ENCODE results near the gene DEF6. TPM values are rescaled to one million over a fixed set of nuclear protein-coding genes. Genes with fewer than 3 reads are reported as not detected.

The DEF6 gene
- total RNA-seq, 2 donors from 2014 or later, result 6.3 to 6.8 TPM

DNA sequence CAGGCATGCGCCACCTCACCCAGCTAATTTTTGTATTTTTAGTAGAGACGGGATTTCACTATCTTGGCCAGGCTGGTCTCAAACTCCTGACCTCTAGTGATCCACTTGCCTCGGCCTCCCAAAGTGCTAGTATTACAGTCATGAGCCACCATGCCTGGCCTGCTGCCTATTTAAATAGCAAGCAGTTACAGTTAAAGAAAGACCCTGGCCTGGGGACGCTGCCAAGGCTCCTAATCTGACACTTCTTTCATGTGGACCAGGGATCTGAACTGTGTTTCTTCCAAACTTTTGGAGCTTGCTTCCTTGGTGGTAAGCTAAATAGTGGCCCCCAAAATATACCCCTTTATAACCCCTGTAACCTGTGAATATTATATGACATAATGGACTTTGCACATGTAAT, 60.1 kb downstream of the DEF6 start:
- no peak overlapping the region for H3K27ac Mint-ChIP-seq

GRCh38 chr6:35358086-35358485, 60.5 kb downstream of the DEF6 start:
- Mint-ChIP-seq H3K4me3 (no peak overlapping the region), H3K27ac (peak overlapping the region; percentile 3), H3K9me3 (no peaks in the 10 kb centered on the region), H3K36me3 (ENCODE audit: low read depth) (peaks cover 29% of the 10 kb centered on the region), H3K4me1 (peaks cover 25% of the 10 kb centered on the region), H3K27me3 (ENCODE audit: insufficient read depth) (no peaks in the 10 kb centered on the region)
- Histone ChIP-seq H3K4me3 (ENCODE audit: low read length) (no peak overlapping the region), H3K9ac (ENCODE audit: extremely low read depth, low read length, poor library complexity, severe bottlenecking) (no peak overlapping the region), H3K4me1 (ENCODE audit: control insufficient read depth, insufficient read depth, low read length) (no peaks in the 10 kb centered on the region), H3K36me3 (ENCODE audit: control insufficient read depth, insufficient read depth, low read length) (peaks cover 11% of the 10 kb centered on the region), H3K9me3 (ENCODE audit: control insufficient read depth, low read length) (no peaks in the 10 kb centered on the region), H3K27ac (ENCODE audit: low read depth, low read length) (no peak overlapping the region), H3K27me3 (ENCODE audit: control insufficient read depth, insufficient read depth, low read length, poor library complexity, severe bottlenecking) (no peaks in the 10 kb centered on the region)
- WGBS, 2 experiments (ENCODE audit: insufficient coverage in 1 of 2, insufficient read length in 1 of 2), result 86 to 100% methylated on average over 3 of the region's 3 CpGs
- TF ChIP-seq, protein P1, sequence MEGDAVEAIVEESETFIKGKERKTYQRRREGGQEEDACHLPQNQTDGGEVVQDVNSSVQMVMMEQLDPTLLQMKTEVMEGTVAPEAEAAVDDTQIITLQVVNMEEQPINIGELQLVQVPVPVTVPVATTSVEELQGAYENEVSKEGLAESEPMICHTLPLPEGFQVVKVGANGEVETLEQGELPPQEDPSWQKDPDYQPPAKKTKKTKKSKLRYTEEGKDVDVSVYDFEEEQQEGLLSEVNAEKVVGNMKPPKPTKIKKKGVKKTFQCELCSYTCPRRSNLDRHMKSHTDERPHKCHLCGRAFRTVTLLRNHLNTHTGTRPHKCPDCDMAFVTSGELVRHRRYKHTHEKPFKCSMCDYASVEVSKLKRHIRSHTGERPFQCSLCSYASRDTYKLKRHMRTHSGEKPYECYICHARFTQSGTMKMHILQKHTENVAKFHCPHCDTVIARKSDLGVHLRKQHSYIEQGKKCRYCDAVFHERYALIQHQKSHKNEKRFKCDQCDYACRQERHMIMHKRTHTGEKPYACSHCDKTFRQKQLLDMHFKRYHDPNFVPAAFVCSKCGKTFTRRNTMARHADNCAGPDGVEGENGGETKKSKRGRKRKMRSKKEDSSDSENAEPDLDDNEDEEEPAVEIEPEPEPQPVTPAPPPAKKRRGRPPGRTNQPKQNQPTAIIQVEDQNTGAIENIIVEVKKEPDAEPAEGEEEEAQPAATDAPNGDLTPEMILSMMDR (conservative IDR thresholded peaks at IDR 0.05), result no peak
- DNase-seq, result no peak

More for the DNA sequence above, 60.1 kb downstream of the DEF6 start:
- peaks cover 34% of the 10 kb centered on the region for H3K36me3 Mint-ChIP-seq (ENCODE audit: low read depth)
- TF ChIP-seq, protein P1 (conservative IDR thresholded peaks at IDR 0.05), result no peak
- Histone ChIP-seq H3K9me3 (ENCODE audit: control insufficient read depth, low read length) (no peaks in the 10 kb centered on the region), H3K27me3 (ENCODE audit: control insufficient read depth, insufficient read depth, low read length, poor library complexity, severe bottlenecking) (no peaks in the 10 kb centered on the region), H3K4me1 (ENCODE audit: control insufficient read depth, insufficient read depth, low read length) (no peaks in the 10 kb centered on the region), H3K9ac (ENCODE audit: extremely low read depth, low read length, poor library complexity, severe bottlenecking) (no peak overlapping the region), H3K27ac (ENCODE audit: low read depth, low read length) (no peak overlapping the region), H3K4me3 (ENCODE audit: low read length) (no peak overlapping the region), H3K36me3 (ENCODE audit: control insufficient read depth, insufficient read depth, low read length) (peaks cover 15% of the 10 kb centered on the region)
- no peaks in the 10 kb centered on the region for H3K9me3 Mint-ChIP-seq
- WGBS, 2 experiments (ENCODE audit: insufficient coverage in 1 of 2, insufficient read length in 1 of 2), result 88 to 98% methylated on average over 4 of the region's 4 CpGs
- no peak for DNase-seq
- H3K27me3 Mint-ChIP-seq (ENCODE audit: insufficient read depth), result no peaks in the 10 kb centered on the region
- peaks cover 25% of the 10 kb centered on the region for H3K4me1 Mint-ChIP-seq
- no peak overlapping the region for H3K4me3 Mint-ChIP-seq

- peaks cover 25% of the 10 kb centered on the region for H3K4me1 Mint-ChIP-seq
- no peaks in the 10 kb centered on the region for H3K4me1 ChIP-seq (ENCODE audit: control insufficient read depth, insufficient read depth, low read length)
- H3K9me3 ChIP-seq (ENCODE audit: control insufficient read depth, low read length), result no peaks in the 10 kb centered on the region
- no peak overlapping the region for H3K9ac ChIP-seq (ENCODE audit: extremely low read depth, low read length, poor library complexity, severe bottlenecking)
- H3K4me3 ChIP-seq (ENCODE audit: low read length), result no peak overlapping the region
- H3K36me3 ChIP-seq (ENCODE audit: control insufficient read depth, insufficient read depth, low read length), result peaks cover 4% of the 10 kb centered on the region
- 97 to 100% methylated on average over 2 to 5 of the region's 5 CpGs for WGBS, 2 experiments (ENCODE audit: insufficient coverage in 1 of 2, insufficient read length in 1 of 2)
- H3K36me3 Mint-ChIP-seq (ENCODE audit: low read depth), result peaks cover 22% of the 10 kb centered on the region
- TF ChIP-seq, protein P1 (conservative IDR thresholded peaks at IDR 0.05), result no peak
- no peaks in the 10 kb centered on the region for H3K27me3 Mint-ChIP-seq (ENCODE audit: insufficient read depth)
- no peaks in the 10 kb centered on the region for H3K9me3 Mint-ChIP-seq
- H3K27ac Mint-ChIP-seq, result peak overlapping the region; percentile 63
- H3K27me3 ChIP-seq (ENCODE audit: control insufficient read depth, insufficient read depth, low read length, poor library complexity, severe bottlenecking), result no peaks in the 10 kb centered on the region
- no peak overlapping the region for H3K4me3 Mint-ChIP-seq
- no peak overlapping the region for H3K27ac ChIP-seq (ENCODE audit: low read depth, low read length)
- no peak for DNase-seq
These were observed 61.7 kb downstream of the DEF6 start for GRCh38 chr6:35359346-35359743.
